ENCODE measurements around the gene CYSLTR2.

DNA sequence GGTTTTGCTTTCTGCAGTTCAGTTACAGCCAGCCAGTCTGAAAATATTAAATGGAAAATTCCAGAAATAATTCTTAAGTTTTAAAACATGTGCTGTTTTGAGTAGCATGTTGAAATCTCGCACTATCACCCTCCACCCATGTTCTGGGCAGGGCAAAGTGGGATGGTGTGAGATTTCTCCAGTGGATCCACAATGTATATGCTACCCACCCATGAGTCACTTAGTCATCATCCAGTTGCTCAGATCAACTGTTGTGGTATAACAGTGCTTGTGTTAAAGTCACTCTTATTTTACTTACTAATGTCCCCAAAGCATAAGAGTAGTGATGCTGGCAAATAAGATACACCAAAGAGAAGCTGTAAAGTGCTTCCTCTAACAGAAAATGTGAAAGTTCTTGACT, 56.4 kb downstream of the CYSLTR2 start:
- TF ChIP-seq CTCF (IDR thresholded peaks at IDR 0.05; ENCODE audit: insufficient read depth, low read length, poor library complexity, severe bottlenecking), result no peak
- no peak for TF ChIP-seq EZH2phosphoT487 (conservative IDR thresholded peaks at IDR 0.05; ENCODE audit: low read length)

All from SU-DHL-6 (cell line).